ENCODE results near the gene FRS2. TPM values are rescaled to one million over a fixed set of nuclear protein-coding genes. Genes with fewer than 3 reads are reported as not detected.
A peak's percentile ranks its signal among the peaks of the same experiment; 100 is the strongest.

FRS2 gene
- total and polyA plus RNA-seq, 10 of the 15 experiments (the other 5 are each of a cell fraction or from before 2014, with no cell fraction given): 1.1 to 13.1 (median 5.9) TPM

GRCh38 chr12:69508091-69508490 lies 37.9 kb downstream of the FRS2 start (continued):
- TF ChIP-seq ZBTB40 (IDR thresholded peaks at IDR 0.05; ENCODE audit: borderline replicate concordance): no peak
- no peak for TF ChIP-seq GABPA (IDR thresholded peaks at IDR 0.05; ENCODE audit: low read depth)
- no peak for TF ChIP-seq PKNOX1 (IDR thresholded peaks at IDR 0.05)
- no peak for TF ChIP-seq SP1 (IDR thresholded peaks at IDR 0.05; ENCODE audit: low read depth, low read length)

- ChIA-PET POLR2A (no interaction called here), SMC1A (ENCODE audit: uncharacterized antibody, unreplicated experiment) (interaction anchor here (1.0 to 1.9 kb wide), 5 partner anchors 9 to 62 kb away, joined by 3 to 7 read pairs (median 5); no protein-coding TSS in a partner anchor), RAD21 (ENCODE audit: unreplicated experiment) (no interaction called here), CTCF (interaction anchor here (1.5 kb wide), 1 partner anchor 14 kb away, joined by 5 read pairs; no protein-coding TSS in a partner anchor)
- Histone ChIP-seq H3K27me3 (replicated peaks in 1 of 2; ENCODE audit: control insufficient read depth in 2 of 2, insufficient read depth in 2 of 2, low read length in 1 of 2) (no peaks in the 10 kb centered on the region), H3K4me1 (ENCODE audit: control insufficient read depth, insufficient read depth, low read length) (peaks cover 5% of the 10 kb centered on the region; the same call in 1 of the 2 replicates), H3K4me2 (ENCODE audit: control insufficient read depth, insufficient read depth) (no peak overlapping the region), H3K36me3 (ENCODE audit: control insufficient read depth in 2 of 2, insufficient read depth in 2 of 2, low read length in 1 of 2) (no peaks in the 10 kb centered on the region), H3K4me3 (no peak overlapping the region), H3K9ac (ENCODE audit: control insufficient read depth, insufficient read depth, low read length) (no peak overlapping the region), H2AFZ (ENCODE audit: control insufficient read depth, low read depth, low read length) (no peak overlapping the region), H4K20me1 (ENCODE audit: control insufficient read depth, insufficient read depth) (no peaks in the 10 kb centered on the region), H3K27ac (ENCODE audit: control insufficient read depth, insufficient read depth) (no peak overlapping the region), H3K79me2 (ENCODE audit: control insufficient read depth, insufficient read depth, low read length) (peaks cover 24% of the 10 kb centered on the region), H3K9me3 (replicated peaks; ENCODE audit: control insufficient read depth, insufficient read depth, low read length) (no peaks in the 10 kb centered on the region; the same call in 1 of the 3 replicates)
- WGBS (ENCODE audit: insufficient coverage, insufficient replicate concordance, low lambda C conversion rate, missing lambda C conversion rate): 97% methylated on average over 1 of the region's 1 CpG
- in situ Hi-C loops (cut with MboI): no loop called here
- DNase-seq (ENCODE audit: low read depth, low spot score) (no peak), FAIRE-seq (no peak), ATAC-seq (peak; percentile 66)
- no TSS peak for BruUV-seq (replicated peaks)
- intact Hi-C loops (cut with micrococcal nuclease; ENCODE audit: unreplicated experiment): no loop called here
- TF ChIP-seq ASH2L (IDR thresholded peaks at IDR 0.05; ENCODE audit: borderline replicate concordance, low read depth) (no peak), KLF5 (IDR thresholded peaks at IDR 0.05; ENCODE audit: partially characterized antibody) (no peak), ZBTB11 (CRISPR knock-in tag; IDR thresholded peaks at IDR 0.05) (no peak), RUNX3 (IDR thresholded peaks at IDR 0.05; ENCODE audit: low read length) (no peak), CBX5 (IDR thresholded peaks at IDR 0.05; ENCODE audit: low read depth) (no peak), POLR2AphosphoS2 (IDR thresholded peaks at IDR 0.05; ENCODE audit: low read depth, low read length) (no peak), ZNF384 (IDR thresholded peaks at IDR 0.05; ENCODE audit: borderline replicate concordance, low read depth, low read length) (no peak), BHLHE40 (IDR thresholded peaks at IDR 0.05; ENCODE audit: borderline replicate concordance in 1 of 2, low read depth in 2 of 2, low read length in 1 of 2) (no peak), FOS (IDR thresholded peaks at IDR 0.05; ENCODE audit: borderline replicate concordance, extremely low read depth, insufficient read length) (no peak), NFYB (IDR thresholded peaks at IDR 0.05; ENCODE audit: insufficient read depth, low read depth, low read length) (no peak)
Observed at GRCh38 chr12:69508621-69509020, 38.4 kb downstream of the FRS2 start.

All from GM12878 (cell line).